ENCODE results near the gene ADAMTS3.

ADAMTS3 gene

DNA sequence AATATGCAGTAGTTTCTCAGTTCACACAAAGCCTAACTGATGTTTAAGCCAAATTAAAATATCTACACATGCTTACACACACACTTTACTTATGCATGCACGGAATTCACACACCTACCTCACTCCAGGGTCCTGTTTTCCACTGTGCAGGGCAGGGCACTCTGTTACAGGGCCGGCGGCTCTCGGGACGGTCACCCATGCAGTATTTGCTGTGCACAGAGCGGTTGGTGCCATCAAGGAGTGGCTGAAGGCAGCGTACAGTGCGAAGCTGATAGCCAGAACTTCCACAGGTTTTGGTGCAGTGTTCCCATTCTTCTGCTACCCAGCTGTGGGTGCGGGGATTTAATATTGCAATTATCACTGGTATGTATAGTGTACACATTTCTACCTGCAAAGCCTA lies 278.3 kb downstream of the ADAMTS3 start:
- no peak for DNase-seq (ENCODE audit: low spot score)

DNA sequence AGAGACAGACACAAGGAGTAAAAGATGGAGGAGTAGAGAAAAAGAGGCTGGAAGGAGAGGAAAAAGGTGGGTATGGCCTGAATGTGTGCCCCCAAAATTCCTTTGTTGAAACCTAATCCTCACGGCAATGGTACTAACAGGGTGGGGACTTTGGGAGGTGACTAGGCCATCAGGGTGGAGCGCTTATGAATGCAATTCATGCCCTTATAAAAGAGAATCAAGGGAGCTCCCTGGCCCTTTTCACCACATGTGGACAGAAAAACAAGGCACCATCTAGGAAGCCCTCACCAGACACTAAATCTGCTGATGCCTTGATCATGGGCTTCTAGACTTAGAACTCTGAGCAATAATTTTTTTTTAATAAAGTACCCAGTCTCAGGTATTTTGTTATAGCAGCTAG lies 282.1 kb downstream of the ADAMTS3 start:
- DNase-seq (ENCODE audit: low spot score) = no peak

GRCh38 chr4:72286185-72286584 lies 282.8 kb downstream of the ADAMTS3 start:
- DNase-seq (ENCODE audit: low spot score) = peak; percentile 15

DNA sequence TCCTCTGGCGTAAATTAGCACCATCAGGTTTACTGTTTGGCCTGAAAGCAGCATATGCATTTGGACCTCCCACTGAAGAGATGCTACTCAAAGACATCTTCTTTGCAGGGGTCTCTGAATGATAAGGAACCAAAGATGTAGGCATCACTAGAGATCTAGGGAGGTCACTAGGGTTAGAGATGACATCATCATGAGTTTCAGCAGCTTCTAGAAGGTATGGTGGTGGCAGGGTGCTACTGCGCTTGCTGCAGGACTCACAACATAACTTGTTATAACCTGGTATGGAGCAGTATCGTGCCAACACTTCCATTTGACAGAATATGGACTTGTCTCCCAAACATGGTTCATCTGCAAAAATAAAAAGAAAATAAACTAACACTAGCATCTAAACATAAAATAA lies 285.7 kb downstream of the ADAMTS3 start:
- DNase-seq (ENCODE audit: low spot score) = no peak

DNA sequence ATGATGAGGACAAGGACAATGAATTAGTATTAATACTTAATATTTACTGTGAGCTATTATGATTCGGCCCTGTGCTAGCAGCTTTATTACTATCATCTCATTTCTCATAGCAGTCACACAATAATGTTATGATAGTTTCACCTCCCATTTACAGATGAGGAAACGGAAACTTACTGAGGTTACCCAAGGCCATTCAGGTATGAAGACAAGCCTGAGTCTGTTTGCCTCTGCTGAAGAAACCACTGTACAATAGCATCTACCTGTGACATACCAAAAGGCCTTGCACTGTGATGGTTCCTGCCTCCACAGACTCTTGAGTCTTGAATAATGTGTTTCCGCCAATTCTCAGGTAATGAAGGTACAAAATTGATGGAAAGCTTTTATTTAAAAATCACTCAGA lies 288.8 kb downstream of the ADAMTS3 start:
- no peak for DNase-seq (ENCODE audit: low spot score)

GRCh38 chr4:72275381-72275780 lies 293.6 kb downstream of the ADAMTS3 start:
- peak; percentile 30 for DNase-seq (ENCODE audit: low spot score)

DNA sequence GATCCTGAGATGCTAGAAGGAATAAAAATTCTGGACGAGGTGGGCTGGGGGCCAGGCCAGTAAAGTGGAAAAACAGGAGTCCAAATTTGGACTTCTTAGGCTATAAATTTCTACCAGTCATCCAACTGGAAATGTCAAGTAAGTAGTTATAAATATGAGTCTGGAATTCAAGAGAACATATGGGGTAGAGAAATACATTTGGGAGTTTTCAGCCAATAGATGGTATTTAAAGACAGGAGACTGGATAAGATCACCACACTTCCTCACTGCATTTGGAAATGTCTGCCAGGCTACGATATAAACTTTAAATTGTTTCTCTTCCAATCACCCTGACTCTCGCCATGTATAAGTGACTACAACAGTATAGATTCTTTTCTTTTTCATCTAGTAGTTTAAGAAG lies 294.8 kb downstream of the ADAMTS3 start:
- no peak for DNase-seq (ENCODE audit: low spot score)

- DNase-seq (ENCODE audit: low spot score) = no peak
Measured at GRCh38 chr4:72255269-72255668, 313.8 kb downstream of the ADAMTS3 start.

DNA sequence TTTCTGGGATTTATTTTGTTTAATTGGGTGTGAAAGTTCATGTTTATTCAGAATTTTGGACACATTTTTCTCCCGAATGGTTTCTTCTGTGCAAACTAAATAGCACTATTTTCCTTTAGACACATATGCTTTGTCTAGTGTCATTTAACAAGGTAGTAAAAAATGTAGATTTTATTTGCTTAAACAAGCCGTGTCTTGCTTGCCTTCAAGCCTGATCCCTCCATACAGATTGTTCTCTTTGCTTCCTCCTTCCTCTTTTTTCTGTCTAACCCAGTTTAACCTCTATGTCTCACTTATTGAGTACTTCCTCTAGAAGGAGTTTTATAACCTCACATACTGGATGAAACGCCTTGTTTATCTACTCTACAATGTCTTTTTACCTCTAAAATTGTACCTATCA lies 325.4 kb downstream of the ADAMTS3 start:
- no peak for DNase-seq (ENCODE audit: low spot score)

GRCh38 chr4:72239487-72240116 lies 329.4 kb downstream of the ADAMTS3 start:
- no peak for DNase-seq (ENCODE audit: low spot score)

Measured in GM03348 (cell line).